Heart left ventricle (tissue), 16 donors: ENCODE results near the gene THADA. TPM values are rescaled to one million over a fixed set of nuclear protein-coding genes. Genes with fewer than 3 reads are reported as not detected.

ENCODE experiments used
- ATAC-seq, 4 donors: fragments of 200-7000 bp; cut with Tn5 transposase; one replicate each; pipeline ENCODE4 v1.9.1; 2020 to 2022; ENCODE audit warnings: moderate library complexity in 4 of 4, mild to moderate bottlenecking in 3 of 4, moderate number of reproducible peaks in 1 of 4
- DNase-seq, 5 donors: peaks; one replicate each; pipeline ENCODE4 v3.0.0-alpha.2; 2020
- H3K27ac ChIP-seq, 12 donors: fragments of 200-600 bp; sonication (generic) in 4 of 12; one replicate each; pipeline versions ENCODE4 v1.5.0 to v1.8.0; 2016 to 2022; ENCODE audit warnings: mild to moderate bottlenecking in 2 of 12
- H3K27me3 ChIP-seq, 9 donors: fragments of 200-600 bp; sonication (generic) in 2 of 9; one replicate each; pipeline versions ENCODE4 v1.5.1 to v1.8.0; 2016 to 2022; ENCODE audit warnings: mild to moderate bottlenecking in 3 of 9
- H3K36me3 ChIP-seq, 9 donors: fragments of 200-600 bp; sonication (generic) in 2 of 9; one replicate each; pipeline versions ENCODE4 v1.5.0 to v1.8.0; 2018 to 2022; ENCODE audit warnings: mild to moderate bottlenecking in 2 of 9
- H3K4me1 ChIP-seq, 12 donors: fragments of 200-600 bp; sonication (generic) in 4 of 12; one replicate each; pipeline versions ENCODE4 v1.5.0 to v1.8.0; 2016 to 2022; ENCODE audit warnings: mild to moderate bottlenecking in 3 of 12
- H3K4me3 ChIP-seq, 12 donors: fragments of 200-600 bp; sonication (generic) in 4 of 12; one replicate each; pipeline versions ENCODE4 v1.5.0 to v1.8.0; 2017 to 2022; ENCODE audit warnings: mild to moderate bottlenecking in 9 of 12, moderate library complexity in 4 of 12
- H3K9me3 ChIP-seq, 12 donors: fragments of 200-600 bp; sonication (generic) in 4 of 12; one replicate each; pipeline versions ENCODE4 v1.5.0 to v1.8.0; 2016 to 2022; ENCODE audit warnings: mild to moderate bottlenecking in 1 of 12
- CTCF ChIP-seq, 12 donors: fragments of 200-600 bp; sonication (generic) in 4 of 12; IDR thresholded peaks; one replicate each; pipeline versions ENCODE4 v1.5.0 to v1.8.0; 2018 to 2022; ENCODE audit warnings: antibody characterized with exemption in 12 of 12, mild to moderate bottlenecking in 5 of 12
- POLR2A ChIP-seq, 2 donors: fragments of 450-650 bp; IDR thresholded peaks; one replicate each; pipeline ENCODE4 v1.6.1; 2017; ENCODE audit warnings: antibody characterized with exemption in 2 of 2, mild to moderate bottlenecking in 2 of 2, moderate library complexity in 2 of 2
- WGBS, 4 donors: extraction: QIAGEN DNeasy Blood & Tissue Kit in 2 of 4; methylation state at CpG; one replicate each; pipeline versions ENCODE4 v1.1.5 to v1.1.7; 2013 to 2018; 5-methylcytosine and 5-hydroxymethylcytosine counted together
- intact Hi-C, 10 donors: fragments of 100-400 bp; cut with DNase I; formaldehyde crosslinking; loops; one replicate each; pipeline versions ENCODE4 v1.11.1 to v1.14.2; 2022
- polyA plus RNA-seq, 2 donors: library from polyadenylated mRNA; stranded (reverse); fragments of 200-250 nt; gene quantifications; one replicate each; pipeline ENCODE4 v1.2.3, GENCODE V29; 2013
- total RNA-seq, 9 donors: library from RNA; depleted of rRNA in 2 of 9; stranded (reverse); fragments of >200 nt in 2 of 9; fragmentation: NEBNext Ultra II Directional in 3 of 9; extraction: Animal tissue kit (Norgen Biotek cat#: 25700) in 3 of 9; gene quantifications; one replicate each; pipeline versions ENCODE4 v1.1.0 to v1.2.4, GENCODE V29; 2016 to 2023
- donor health status: ischemic (EF 13 %, LVEDD 7.1; RV severe dilation, severe dysfunction).
- donor health status: healthy with polysubstance abuse.
- donor health status: DM: no; HTN: yes; CAD: no.
- donor health status: DM: no; HTN: no; CAD: no.
- donor health status: ischemic (EF 25% LVEDD 6.9; RV normal size, moderate dysfunction).
- donor health status: ischemic (EF 25% LVEDD 5.7; RV mildly dilated, moderate dysfunction).
- donor health status: healthy.
- donor health status: DM: yes; HTN: yes; CAD: no.
- donor health status: ischemic (EF 35%, LVEDD 5.7; RV mildly dilated, moderate dysfunction).
- donor health status: nonischemic (EF 11% LVEDD 7.7; RV severe dilation, severe dysfunction).
- donor health status: DM: yes; HTN: yes; CAD: no.
- donor health status: PGD.
- donor health status: ischemic (EF 29% LVEDD 5.4; RV normal size, mild dysfunction).
- donor health status: nonischemic (EF 23%, LVEDD 6.1; RV moderate dilation, normal function).

Gene THADA
- total and polyA plus RNA-seq, 11 donors, result 6.8 to 21.4 (median 13.0) TPM

- Histone ChIP-seq H3K9me3 (no peaks in the 10 kb centered on the region), H3K4me1 (peaks cover 0 to 22% (median 0%) of the 10 kb centered on the region in 12 donors), H3K27me3 (no peaks in the 10 kb centered on the region), H3K36me3 (no peaks in the 10 kb centered on the region), H3K27ac (no peak overlapping the region), H3K4me3 (no peak overlapping the region)
- DNase-seq (peak in 1 of 5 donors; percentile 33), ATAC-seq (no peak)
- 86 to 88% (median 87%) methylated on average over 9 of the region's 9 CpGs for WGBS, 4 donors
- intact Hi-C loops, result loop anchor here in 1 of 10 donors (5.0 kb wide), 1 partner anchor 55 kb away; no protein-coding TSS in a partner anchor
- no peak for TF ChIP-seq POLR2A (IDR thresholded peaks at IDR 0.05)
- no peak for TF ChIP-seq CTCF (IDR thresholded peaks at IDR 0.05)
Measured at GRCh38 chr2:43207553-43208300, 388.1 kb downstream of the THADA start.

- ATAC-seq (no peak), DNase-seq (no peak)
Measured at GRCh38 chr2:43206602-43207001, 389.2 kb downstream of the THADA start.

GRCh38 chr2:43203373-43203772 is 392.5 kb downstream of the THADA start:
- ATAC-seq (no peak), DNase-seq (no peak)
- 93 to 98% (median 95%) methylated on average over 11 of the region's 11 CpGs for WGBS, 4 donors
- TF ChIP-seq CTCF (IDR thresholded peaks at IDR 0.05) (no peak), POLR2A (IDR thresholded peaks at IDR 0.05) (no peak)
- no peak overlapping the region for H3K4me3 ChIP-seq
- H3K36me3 ChIP-seq, result no peaks in the 10 kb centered on the region
- H3K4me1 ChIP-seq, result peaks cover 0 to 6% (median 0%) of the 10 kb centered on the region in 12 donors
- H3K27ac ChIP-seq, result no peak overlapping the region
- no peaks in the 10 kb centered on the region for H3K9me3 ChIP-seq
- H3K27me3 ChIP-seq, result no peaks in the 10 kb centered on the region
- intact Hi-C loops, result no loop called here

More at GRCh38 chr2:43206602-43207001, 389.2 kb downstream of the THADA start:
- no peaks in the 10 kb centered on the region for H3K27me3 ChIP-seq
- no peak for TF ChIP-seq POLR2A (IDR thresholded peaks at IDR 0.05)
- no peak for TF ChIP-seq CTCF (IDR thresholded peaks at IDR 0.05)
- no peak overlapping the region for H3K4me3 ChIP-seq
- WGBS, 4 donors, result 95 to 99% (median 98%) methylated on average over 5 to 7 of the region's 7 CpGs
- intact Hi-C loops, result loop anchor here in 1 of 10 donors (5.0 kb wide), 1 partner anchor 54 kb away; no protein-coding TSS in a partner anchor
- no peak overlapping the region for H3K27ac ChIP-seq
- no peaks in the 10 kb centered on the region for H3K9me3 ChIP-seq
- H3K36me3 ChIP-seq, result no peaks in the 10 kb centered on the region
- H3K4me1 ChIP-seq, result peaks cover 0 to 15% (median 0%) of the 10 kb centered on the region in 12 donors

- no peak overlapping the region for H3K27ac ChIP-seq
- intact Hi-C loops, result no loop called here
- H3K4me3 ChIP-seq, result no peak overlapping the region
- DNase-seq (no peak), ATAC-seq (no peak)
- 47 to 72% (median 60%) methylated on average over 2 of the region's 2 CpGs for WGBS, 4 donors
- H3K9me3 ChIP-seq, result no peaks in the 10 kb centered on the region
- no peak for TF ChIP-seq CTCF (IDR thresholded peaks at IDR 0.05)
- peaks cover 0 to 10% (median 0%) of the 10 kb centered on the region in 12 donors for H3K4me1 ChIP-seq
- no peaks in the 10 kb centered on the region for H3K27me3 ChIP-seq
- no peaks in the 10 kb centered on the region for H3K36me3 ChIP-seq
Measured at GRCh38 chr2:43202289-43202688, 393.5 kb downstream of the THADA start.
